ENCODE measurements around the gene SLIT2.

Gene SLIT2, protein sequence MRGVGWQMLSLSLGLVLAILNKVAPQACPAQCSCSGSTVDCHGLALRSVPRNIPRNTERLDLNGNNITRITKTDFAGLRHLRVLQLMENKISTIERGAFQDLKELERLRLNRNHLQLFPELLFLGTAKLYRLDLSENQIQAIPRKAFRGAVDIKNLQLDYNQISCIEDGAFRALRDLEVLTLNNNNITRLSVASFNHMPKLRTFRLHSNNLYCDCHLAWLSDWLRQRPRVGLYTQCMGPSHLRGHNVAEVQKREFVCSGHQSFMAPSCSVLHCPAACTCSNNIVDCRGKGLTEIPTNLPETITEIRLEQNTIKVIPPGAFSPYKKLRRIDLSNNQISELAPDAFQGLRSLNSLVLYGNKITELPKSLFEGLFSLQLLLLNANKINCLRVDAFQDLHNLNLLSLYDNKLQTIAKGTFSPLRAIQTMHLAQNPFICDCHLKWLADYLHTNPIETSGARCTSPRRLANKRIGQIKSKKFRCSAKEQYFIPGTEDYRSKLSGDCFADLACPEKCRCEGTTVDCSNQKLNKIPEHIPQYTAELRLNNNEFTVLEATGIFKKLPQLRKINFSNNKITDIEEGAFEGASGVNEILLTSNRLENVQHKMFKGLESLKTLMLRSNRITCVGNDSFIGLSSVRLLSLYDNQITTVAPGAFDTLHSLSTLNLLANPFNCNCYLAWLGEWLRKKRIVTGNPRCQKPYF (N-terminal part only)

GRCh38 chr4:20251796-20252655 lies at the start of gene SLIT2:
Gene SLIT2, plus strand, starts transcription at chr4:20251905. Its CDS starts 1,911 bp downstream, at chr4:20253816.
- peak; percentile 85 to 88 for DNase-seq

- DNase-seq, result no peak
Measured at GRCh38 chr4:20203508-20203907, 48.2 kb upstream of the SLIT2 start.

- DNase-seq, result no peak
Measured at GRCh38 chr4:20217521-20217920, 34.2 kb upstream of the SLIT2 start.

DNA sequence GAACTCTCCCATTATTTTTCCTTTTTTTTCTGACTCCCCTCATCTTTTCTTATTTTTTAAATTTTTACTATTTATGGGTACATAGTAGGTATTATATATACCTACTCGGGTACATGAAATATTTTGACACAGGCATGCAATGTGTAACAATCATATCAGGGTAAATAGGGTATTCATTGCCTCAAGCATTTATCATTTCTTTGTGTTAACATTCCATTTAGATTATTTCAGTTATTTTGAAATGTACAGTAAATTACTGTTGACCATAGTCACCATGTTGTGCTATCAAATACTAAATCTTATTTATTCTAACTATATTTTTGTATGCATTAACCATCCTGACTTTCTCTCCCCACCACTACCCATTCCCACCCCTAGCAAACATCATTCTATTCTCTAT lies 33.8 kb upstream of the SLIT2 start:
- no peak for DNase-seq

DNA sequence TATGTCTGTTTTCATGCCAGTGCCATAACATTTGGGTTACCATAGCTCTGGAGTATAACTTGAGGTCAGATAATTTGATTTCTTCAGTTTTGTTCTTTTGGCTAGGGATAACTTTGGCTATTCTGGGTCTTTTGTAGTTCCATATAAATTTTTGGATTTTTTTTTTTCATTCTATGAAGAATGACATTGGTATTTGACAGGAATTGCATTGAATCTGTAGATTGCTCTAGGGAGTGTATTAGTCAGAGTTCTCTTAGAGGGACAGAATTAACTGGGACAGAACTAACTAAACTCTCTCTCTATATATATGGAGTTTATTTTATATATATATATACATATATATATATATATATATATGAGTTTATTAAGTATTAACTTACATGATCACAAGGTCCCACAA lies 32.2 kb upstream of the SLIT2 start:
- no peak for DNase-seq

GRCh38 chr4:20237894-20238537 lies 13.7 kb upstream of the SLIT2 start:
- DNase-seq, result no peak

DNA sequence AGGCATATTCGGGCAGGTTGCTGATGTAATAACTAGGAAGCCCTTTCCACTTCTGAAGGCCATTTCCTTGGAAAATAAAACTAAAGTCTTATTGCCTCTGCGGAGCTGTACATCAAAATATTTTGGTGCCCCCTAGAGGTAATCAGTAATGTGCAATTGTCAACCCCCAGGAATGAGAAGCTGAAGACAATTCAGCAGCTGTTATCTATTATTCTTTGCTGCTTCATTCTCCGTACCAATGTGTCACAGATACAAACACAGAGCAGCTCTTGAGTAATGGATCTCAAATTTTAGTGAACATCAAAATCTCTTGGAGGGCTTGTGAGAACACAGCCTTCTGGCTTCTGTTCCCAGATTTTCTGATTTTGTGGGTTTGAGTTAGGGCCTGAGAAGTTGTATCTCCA lies 3.5 kb upstream of the SLIT2 start:
- peak; percentile 70 to 80 for DNase-seq

GRCh38 chr4:20249333-20249732 lies 2.4 kb upstream of the SLIT2 start:
- DNase-seq, result peak in 1 of 2 experiments; percentile 43

DNA sequence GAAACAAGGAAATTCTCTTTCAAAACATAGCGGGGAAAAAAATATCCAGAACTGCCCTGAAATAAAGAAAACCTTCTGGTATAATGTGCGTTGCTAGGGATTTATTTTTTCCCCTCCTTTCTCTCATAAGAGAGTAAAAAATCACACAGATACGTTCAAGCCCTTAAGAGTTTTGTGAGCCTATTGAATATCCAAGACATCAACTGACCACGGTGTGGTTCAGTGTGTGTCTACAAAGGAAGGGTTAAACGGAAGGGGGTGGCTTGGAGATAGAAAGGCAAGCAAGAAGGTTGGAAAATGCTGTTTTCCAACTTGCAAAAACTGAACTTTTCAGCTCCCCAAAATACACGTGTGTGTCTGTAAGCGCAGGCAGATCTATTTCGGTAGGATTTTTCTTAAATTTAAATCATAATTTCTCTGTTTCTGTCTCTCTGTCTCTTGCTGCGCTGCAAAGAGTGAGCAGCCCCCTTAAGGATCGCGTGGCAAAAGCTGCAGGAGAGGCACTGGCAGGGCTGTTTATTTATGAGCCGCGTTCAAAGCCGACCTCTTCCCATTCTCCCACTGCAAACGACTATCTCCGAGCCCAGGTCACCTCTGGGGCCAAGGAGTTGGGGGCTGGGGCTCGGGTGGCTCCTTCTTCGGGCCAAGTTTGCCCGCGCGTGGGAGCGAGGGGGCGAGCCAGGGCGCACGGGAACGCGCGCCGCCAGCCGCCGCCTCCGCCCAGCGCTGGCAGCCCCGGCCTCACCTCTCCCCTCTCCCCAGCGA lies 492 bp upstream of the SLIT2 start:
- DNase-seq, result no peak

DNA sequence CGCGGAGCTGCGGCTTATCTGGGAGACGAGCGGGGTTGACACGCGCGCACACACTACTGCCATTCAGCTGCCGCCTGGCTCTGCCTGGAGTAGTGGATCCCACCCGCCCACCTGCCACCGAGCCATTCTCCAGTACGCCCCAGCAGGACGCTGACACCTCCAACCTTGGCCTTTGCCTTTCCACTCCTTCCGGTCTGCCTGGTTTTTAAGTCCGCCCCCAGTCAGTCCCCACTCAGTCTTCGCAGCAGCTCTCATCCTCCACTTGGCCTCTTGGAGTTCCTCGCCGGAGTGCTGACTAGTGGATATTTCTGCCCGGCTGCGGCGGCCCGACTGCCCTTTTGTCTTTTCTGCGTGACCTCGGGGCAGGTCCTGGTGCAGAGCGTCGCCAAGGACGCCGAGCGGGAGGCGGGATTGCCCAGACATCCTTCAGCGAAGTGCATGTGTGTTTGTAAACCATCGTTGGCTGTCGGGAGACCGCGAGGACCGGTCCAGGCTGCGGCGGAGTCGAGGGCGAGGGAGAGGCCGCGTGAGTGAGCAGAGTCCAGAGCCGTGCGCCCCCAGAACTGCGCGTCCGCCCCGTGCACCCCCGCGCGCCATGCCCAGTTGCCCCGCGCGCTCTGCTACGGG lies 1.1 kb downstream of the SLIT2 start:
- peak; percentile 22 to 66 for DNase-seq

DNA sequence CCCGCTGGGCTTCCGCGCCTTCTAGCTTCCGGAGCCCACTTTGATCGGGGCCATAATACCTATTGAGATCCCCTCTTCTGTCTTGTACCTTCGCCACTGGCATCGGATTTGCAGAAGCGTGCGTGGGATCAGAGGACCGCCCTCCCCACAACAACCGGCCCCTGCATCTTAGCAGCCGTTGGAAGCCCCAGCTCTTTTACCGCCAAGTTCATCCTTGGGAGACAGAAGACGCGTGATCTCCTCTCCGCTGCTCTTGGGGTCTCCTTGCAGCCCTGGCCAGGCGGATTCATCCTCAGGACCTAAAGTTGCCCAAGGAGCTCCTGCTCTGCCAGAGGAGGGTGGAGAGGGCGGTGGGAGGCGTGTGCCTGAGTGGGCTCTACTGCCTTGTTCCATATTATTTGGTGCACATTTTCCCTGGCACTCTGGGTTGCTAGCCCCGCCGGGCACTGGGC lies 1.6 kb downstream of the SLIT2 start:
- DNase-seq, result peak in 1 of 2 experiments; percentile 27

GRCh38 chr4:20253735-20254409 lies 2.2 kb downstream of the SLIT2 start:
- DNase-seq, result peak; percentile 37 to 52

GRCh38 chr4:20254511-20255250 lies 3.0 kb downstream of the SLIT2 start:
- DNase-seq, result peak; percentile 34 to 66

- DNase-seq, result no peak
Measured at GRCh38 chr4:20255251-20255586, 3.5 kb downstream of the SLIT2 start.

DNA sequence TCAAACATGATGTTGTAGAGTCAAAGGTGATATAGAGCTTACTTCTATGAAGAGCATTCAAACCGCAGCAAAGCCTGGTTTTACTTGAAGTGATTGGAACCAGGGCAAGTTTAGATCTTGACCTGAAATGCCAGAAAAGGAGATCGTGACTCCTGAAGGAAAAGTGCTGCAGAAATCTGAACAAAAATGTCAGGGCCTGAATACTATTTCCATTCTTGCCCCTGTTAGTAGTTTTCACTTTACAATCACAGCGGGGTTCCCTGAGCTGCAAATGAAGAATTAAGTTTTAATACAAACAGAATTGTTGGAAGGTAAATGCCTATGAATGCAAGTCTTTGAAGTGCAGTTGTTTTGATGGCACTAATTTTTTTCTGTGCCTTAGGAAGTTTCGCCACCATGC lies 4.1 kb downstream of the SLIT2 start:
- DNase-seq, result no peak

GRCh38 chr4:20256381-20256881 lies 4.7 kb downstream of the SLIT2 start:
- DNase-seq, result no peak

- DNase-seq, result no peak
Measured at GRCh38 chr4:20259707-20260106, 8.0 kb downstream of the SLIT2 start.

DNA sequence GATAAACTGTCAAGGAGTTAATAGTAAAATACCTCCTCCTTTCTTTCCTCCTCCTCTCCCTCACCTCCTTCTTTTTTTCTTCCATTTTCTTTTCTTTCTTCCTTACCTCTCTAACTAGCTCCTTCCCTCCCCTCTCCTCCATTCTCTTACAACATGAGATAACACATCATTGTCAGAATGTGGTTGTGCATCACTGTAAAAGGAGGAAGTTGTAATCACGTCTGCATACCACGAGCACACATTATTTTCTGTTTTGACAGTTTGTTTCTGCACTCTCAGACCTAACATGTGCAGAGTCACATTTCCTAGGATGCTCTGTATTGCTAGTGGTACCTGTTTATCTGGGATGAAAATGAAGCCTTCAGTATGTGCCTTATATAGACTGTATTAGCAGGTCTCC lies 9.1 kb downstream of the SLIT2 start:
- no peak for DNase-seq

DNA sequence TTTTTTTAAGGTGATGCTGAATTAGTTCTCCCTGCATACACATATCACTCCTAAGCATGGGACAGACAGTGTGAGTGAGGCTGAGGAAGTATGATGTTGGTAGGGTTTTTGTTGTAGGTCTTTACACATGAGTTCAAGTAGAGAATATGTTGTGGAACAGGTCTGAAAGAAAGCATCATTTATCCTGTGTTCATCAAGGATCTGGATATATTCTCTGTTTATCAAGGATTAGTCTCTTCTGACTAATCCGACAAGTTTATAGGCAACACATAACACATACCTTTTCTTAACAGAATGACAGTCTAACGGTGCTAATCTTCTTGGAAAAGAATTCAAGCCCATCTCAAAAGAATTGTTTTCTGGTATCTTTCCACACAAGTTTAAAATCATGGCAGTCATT lies 10.5 kb downstream of the SLIT2 start:
- DNase-seq, result no peak

GRCh38 chr4:20264688-20265087 lies 13.0 kb downstream of the SLIT2 start:
- no peak for DNase-seq
